ENCODE data around the gene CREB1. TPM values are rescaled to one million over a fixed set of nuclear protein-coding genes. Genes with fewer than 3 reads are reported as not detected.

Gene CREB1
- total RNA-seq, 1 donor from 2014 or later, result 71.3 TPM

DNA sequence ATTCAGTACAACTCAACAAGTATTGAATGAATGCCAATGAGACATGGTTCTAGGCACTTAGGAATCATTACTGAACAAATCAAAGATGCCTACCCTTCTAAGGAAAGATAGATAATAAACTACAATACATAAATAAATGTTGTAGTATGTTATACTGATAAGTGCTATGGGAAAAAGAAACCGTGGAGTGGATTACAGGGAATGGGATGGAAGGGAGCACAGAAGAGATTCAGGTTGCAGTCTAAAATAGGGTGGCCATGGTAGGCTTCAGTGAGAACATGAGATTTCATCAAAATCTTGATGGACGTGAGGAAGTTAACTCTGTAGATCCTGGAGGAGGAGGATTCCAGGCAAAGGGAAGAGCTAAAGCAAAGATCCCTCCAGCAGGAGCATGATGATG lies 17.9 kb upstream of the CREB1 start:
- TF ChIP-seq, protein P1, sequence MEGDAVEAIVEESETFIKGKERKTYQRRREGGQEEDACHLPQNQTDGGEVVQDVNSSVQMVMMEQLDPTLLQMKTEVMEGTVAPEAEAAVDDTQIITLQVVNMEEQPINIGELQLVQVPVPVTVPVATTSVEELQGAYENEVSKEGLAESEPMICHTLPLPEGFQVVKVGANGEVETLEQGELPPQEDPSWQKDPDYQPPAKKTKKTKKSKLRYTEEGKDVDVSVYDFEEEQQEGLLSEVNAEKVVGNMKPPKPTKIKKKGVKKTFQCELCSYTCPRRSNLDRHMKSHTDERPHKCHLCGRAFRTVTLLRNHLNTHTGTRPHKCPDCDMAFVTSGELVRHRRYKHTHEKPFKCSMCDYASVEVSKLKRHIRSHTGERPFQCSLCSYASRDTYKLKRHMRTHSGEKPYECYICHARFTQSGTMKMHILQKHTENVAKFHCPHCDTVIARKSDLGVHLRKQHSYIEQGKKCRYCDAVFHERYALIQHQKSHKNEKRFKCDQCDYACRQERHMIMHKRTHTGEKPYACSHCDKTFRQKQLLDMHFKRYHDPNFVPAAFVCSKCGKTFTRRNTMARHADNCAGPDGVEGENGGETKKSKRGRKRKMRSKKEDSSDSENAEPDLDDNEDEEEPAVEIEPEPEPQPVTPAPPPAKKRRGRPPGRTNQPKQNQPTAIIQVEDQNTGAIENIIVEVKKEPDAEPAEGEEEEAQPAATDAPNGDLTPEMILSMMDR (IDR thresholded peaks at IDR 0.05), result no peak
- intact Hi-C loops (cut with DNase I), result no loop called here
- ATAC-seq, result no peak
- H3K4me3 ChIP-seq, result no peak overlapping the region
- no peaks in the 10 kb centered on the region for H3K4me1 ChIP-seq
- H3K27me3 ChIP-seq (ENCODE audit: low read depth), result no peaks in the 10 kb centered on the region
- DNase-seq, result no peak
- H3K27ac ChIP-seq, result no peak overlapping the region
- H3K36me3 ChIP-seq, result no peaks in the 10 kb centered on the region
- no peaks in the 10 kb centered on the region for H3K9me3 ChIP-seq

DNA sequence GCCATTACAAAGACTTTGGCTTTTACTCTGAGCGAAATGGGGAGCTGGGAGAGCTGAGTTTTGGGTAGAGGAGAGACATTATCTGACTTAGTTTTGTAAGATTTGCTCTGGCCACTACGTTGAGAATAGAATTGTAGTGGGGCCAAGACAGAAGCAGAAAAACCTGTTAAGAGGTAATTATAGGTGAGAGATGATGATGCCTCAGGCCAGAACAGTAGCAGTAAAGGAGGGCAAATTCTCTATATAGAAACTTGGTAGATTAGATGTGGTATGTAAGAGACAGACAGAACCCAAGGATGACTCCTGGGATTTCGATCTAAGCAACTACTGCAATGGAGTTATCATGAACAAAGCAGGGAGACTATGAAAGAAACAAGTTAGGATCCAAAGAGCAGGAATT lies 17.4 kb upstream of the CREB1 start:
- no peaks in the 10 kb centered on the region for H3K9me3 ChIP-seq
- no peaks in the 10 kb centered on the region for H3K36me3 ChIP-seq
- no peak for DNase-seq
- TF ChIP-seq, protein P1 (IDR thresholded peaks at IDR 0.05), result no peak
- no peak overlapping the region for H3K27ac ChIP-seq
- H3K4me1 ChIP-seq, result no peaks in the 10 kb centered on the region
- no peaks in the 10 kb centered on the region for H3K27me3 ChIP-seq (ENCODE audit: low read depth)
- ATAC-seq, result no peak
- intact Hi-C loops (cut with DNase I), result no loop called here
- no peak overlapping the region for H3K4me3 ChIP-seq

DNA sequence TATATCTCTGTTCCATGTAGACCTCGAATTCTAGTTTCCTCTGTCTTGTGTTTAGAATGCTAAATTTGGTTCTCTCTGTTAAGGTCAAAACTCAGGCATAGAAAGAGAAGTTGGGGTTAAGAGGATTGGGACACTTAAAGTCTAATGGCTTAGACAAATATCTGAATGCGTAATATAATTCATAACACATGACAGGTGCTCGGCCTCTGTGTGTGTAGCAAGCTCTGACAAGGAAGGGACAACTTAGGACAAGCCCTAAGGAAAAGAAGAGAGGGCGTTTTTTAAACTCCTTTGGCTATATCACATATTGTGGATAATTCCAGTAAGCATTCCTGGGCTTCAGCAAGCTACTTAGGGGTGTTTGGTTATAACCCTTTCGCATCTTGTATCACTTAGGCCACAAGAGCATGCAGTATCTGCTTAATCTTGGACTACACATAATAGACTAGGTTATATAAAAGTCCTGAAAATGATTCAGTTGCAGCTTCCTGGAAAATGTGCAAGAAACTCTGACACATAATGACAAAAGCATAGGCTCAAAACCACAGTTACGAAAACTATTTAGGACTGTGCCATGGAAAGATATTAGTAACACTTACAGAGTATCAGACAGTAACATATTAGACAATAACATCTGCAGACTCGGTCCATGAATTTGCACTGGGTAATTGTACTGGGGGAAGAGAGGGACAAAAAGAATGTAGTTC lies 16.1 kb upstream of the CREB1 start:
- H3K36me3 ChIP-seq, result no peaks in the 10 kb centered on the region
- H3K27ac ChIP-seq, result no peak overlapping the region
- intact Hi-C loops (cut with DNase I), result no loop called here
- TF ChIP-seq, protein P1 (IDR thresholded peaks at IDR 0.05), result no peak
- no peaks in the 10 kb centered on the region for H3K4me1 ChIP-seq
- H3K4me3 ChIP-seq, result no peak overlapping the region
- ATAC-seq, result peak; percentile 82 to 84
- no peaks in the 10 kb centered on the region for H3K9me3 ChIP-seq
- no peak for DNase-seq
- no peaks in the 10 kb centered on the region for H3K27me3 ChIP-seq (ENCODE audit: low read depth)

DNA sequence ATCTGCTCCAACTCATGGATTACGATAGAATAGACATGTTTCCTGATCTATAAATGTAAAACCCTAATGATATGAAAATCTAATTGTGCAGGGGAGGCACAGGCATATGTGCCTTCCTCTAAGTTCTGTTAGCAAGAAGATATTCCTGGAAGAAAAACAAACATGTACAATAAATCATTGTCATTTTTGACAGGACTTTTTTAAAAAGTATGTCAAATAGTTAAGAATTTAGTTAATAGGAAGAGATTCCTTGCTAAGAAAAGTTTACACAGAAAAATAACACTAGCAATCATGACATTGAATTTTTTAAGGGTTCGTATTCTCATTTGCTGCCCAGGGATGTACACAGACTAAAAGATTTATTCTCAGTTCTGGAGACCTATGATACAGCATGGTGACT lies 15.3 kb upstream of the CREB1 start:
- TF ChIP-seq, protein P1 (IDR thresholded peaks at IDR 0.05), result no peak
- intact Hi-C loops (cut with DNase I), result no loop called here
- H3K36me3 ChIP-seq, result no peaks in the 10 kb centered on the region
- no peak overlapping the region for H3K27ac ChIP-seq
- H3K9me3 ChIP-seq, result no peaks in the 10 kb centered on the region
- H3K4me1 ChIP-seq, result no peaks in the 10 kb centered on the region
- H3K27me3 ChIP-seq (ENCODE audit: low read depth), result no peaks in the 10 kb centered on the region
- no peak for DNase-seq
- H3K4me3 ChIP-seq, result no peak overlapping the region
- ATAC-seq, result no peak

DNA sequence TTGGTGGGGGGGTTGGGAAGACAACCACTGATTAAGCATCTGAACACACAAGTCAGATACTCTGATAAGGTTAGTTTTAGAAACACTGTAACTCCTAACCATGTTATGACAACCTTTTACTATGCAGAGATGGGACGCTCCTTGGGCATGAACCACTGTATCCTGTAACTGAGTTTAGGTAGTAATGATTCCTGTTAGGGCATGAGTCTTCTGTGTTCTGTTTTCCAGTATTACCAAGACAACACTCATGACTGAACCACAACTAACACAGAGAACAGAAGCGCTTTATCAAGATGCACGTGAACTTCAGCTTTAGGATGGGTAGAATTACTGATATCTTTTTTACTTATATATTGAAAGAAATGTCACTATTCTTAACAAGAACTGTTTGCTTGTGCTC lies 14.1 kb upstream of the CREB1 start:
- no peaks in the 10 kb centered on the region for H3K27me3 ChIP-seq (ENCODE audit: low read depth)
- TF ChIP-seq, protein P1 (IDR thresholded peaks at IDR 0.05), result no peak
- intact Hi-C loops (cut with DNase I), result no loop called here

More for the DNA sequence above, 14.1 kb upstream of the CREB1 start:
- H3K4me1 ChIP-seq, result no peaks in the 10 kb centered on the region
- H3K36me3 ChIP-seq, result no peaks in the 10 kb centered on the region
- DNase-seq, result no peak
- H3K9me3 ChIP-seq, result no peaks in the 10 kb centered on the region
- H3K4me3 ChIP-seq, result no peak overlapping the region
- ATAC-seq, result no peak
- H3K27ac ChIP-seq, result no peak overlapping the region
